Stomach (tissue), 19 donors: Measurements from ENCODE around the gene PAK2. TPM values are rescaled to one million over a fixed set of nuclear protein-coding genes. Genes with fewer than 3 reads are reported as not detected.
A peak's percentile ranks its signal among the peaks of the same experiment; 100 is the strongest.

ENCODE experiments used
- DNase-seq, 2 donors: peaks; one replicate each; pipeline versions ENCODE4 v3.0.0 to v3.0.0-alpha.2; 2013 to 2019
- H3K27ac ChIP-seq, 5 donors: fragments of 200-600 bp in 4 of 5; sonication (generic) in 4 of 5; one replicate each; pipeline ENCODE4 v1.5.1; 2013 to 2019; ENCODE audit warnings: mild to moderate bottlenecking in 1 of 5, moderate library complexity in 1 of 5
- H3K27me3 ChIP-seq, 3 donors: fragments of 200-600 bp; sonication (generic); one replicate each; pipeline ENCODE4 v1.5.1; 2017 to 2019; ENCODE audit warnings: mixed run types in 1 of 3
- H3K36me3 ChIP-seq, 4 donors: fragments of 200-600 bp; sonication (generic); 1 replicate in 3 of 4; 2 replicates in 1 of 4; pipeline ENCODE4 v1.5.1; 2016 to 2019
- H3K4me1 ChIP-seq, 4 donors: fragments of 200-600 bp; sonication (generic); one replicate each; pipeline ENCODE4 v1.5.1; 2016 to 2019
- H3K4me3 ChIP-seq, 4 donors: fragments of 200-600 bp; sonication (generic) in 3 of 4; one replicate each; pipeline ENCODE4 v1.5.1; 2016 to 2019; ENCODE audit warnings: mild to moderate bottlenecking in 1 of 4
- H3K9me3 ChIP-seq, 4 donors: fragments of 200-600 bp; sonication (generic); one replicate each; pipeline ENCODE4 v1.5.1; 2016 to 2019
- EP300 ChIP-seq: sonication (generic); formaldehyde crosslinking; IDR thresholded peaks from one replicate; pipeline ENCODE4 v1.6.1; 2017; ENCODE audit warnings: antibody characterized with exemption
- POLR2A ChIP-seq, 4 donors: fragments of 450-650 bp; IDR thresholded peaks; one replicate each; pipeline ENCODE4 v1.6.1; 2016; ENCODE audit warnings: antibody characterized with exemption in 4 of 4, control low read depth in 2 of 4, mild to moderate bottlenecking in 1 of 4, moderate library complexity in 1 of 4
- POLR2AphosphoS5 ChIP-seq, 3 donors: sonication (generic); formaldehyde crosslinking; IDR thresholded peaks; one replicate each; pipeline ENCODE4 v1.6.1; 2016; ENCODE audit warnings: antibody characterized with exemption in 3 of 3
- WGBS, 5 donors: extraction: QIAGEN DNeasy Blood & Tissue Kit in 3 of 5; methylation state at CpG; one replicate each; pipeline versions ENCODE4 v1.1.5 to v1.1.7; 2013 to 2018; 5-methylcytosine and 5-hydroxymethylcytosine counted together
- intact Hi-C: fragments of 100-400 bp; cut with DNase I; formaldehyde crosslinking; loops from one replicate; pipeline ENCODE4 v1.15.1; 2023; ENCODE audit warnings: low total_unique reads
- long read RNA-seq, 10 donors: transcript quantifications; one replicate each; lab custom pipeline, GENCODE V29; 2026
- polyA plus RNA-seq, 3 donors: library from polyadenylated mRNA; stranded (reverse); fragments of 200-250 nt; gene quantifications; one replicate each; pipeline ENCODE4 v1.2.3, GENCODE V29; 2013
- total RNA-seq, 5 donors: library from RNA; depleted of rRNA; stranded (reverse); fragments of >200 nt; gene quantifications; one replicate each; pipeline versions ENCODE4 v1.1.0 to v1.2.3, GENCODE V29; 2014 to 2016
- TF ChIP-seq, protein P1 (sequence below), 7 experiments: fragments of 450-650 bp in 4 of 7; fragments of 200-600 bp in 3 of 7; sonication (generic) in 3 of 7; IDR thresholded peaks; one replicate each; pipeline ENCODE4 v1.5.1; 2016 to 2019; ENCODE audit warnings: antibody characterized with exemption in 7 of 7, control low read depth in 2 of 7, mild to moderate bottlenecking in 1 of 7
- donor health status: healthy with polysubstance abuse.
- donor health status: Bipolar disorder and iron deficiency.
- donor health status: healthy.

PAK2 gene
- total RNA-seq: 10 to 100 TPM; 11.1 to 88.7 (median 42.4) TPM
- polyA plus RNA-seq: 10 to 100 TPM; 13.5 to 17.6 (median 16.1) TPM
- long read RNA-seq, donor 1, full-length matches to known transcripts: 2 of 9 reads
- long read RNA-seq, donor 1, partial matches to known transcripts: 7 of 9 reads
- long read RNA-seq, donor 1, other reads (novel, unspliced or antisense): 0 of 9 reads
- long read RNA-seq, donor 2, full-length matches to known transcripts: 5 of 5 reads
- long read RNA-seq, donor 2, partial matches to known transcripts: 0 of 5 reads
- long read RNA-seq, donor 2, other reads (novel, unspliced or antisense): 0 of 5 reads
- long read RNA-seq, donor 3, full-length matches to known transcripts: 5 of 5 reads
- long read RNA-seq, donor 3, partial matches to known transcripts: 0 of 5 reads
- long read RNA-seq, donor 3, other reads (novel, unspliced or antisense): 0 of 5 reads
- long read RNA-seq, donor 4: 0 reads
- long read RNA-seq, donor 5, full-length matches to known transcripts: 6 of 24 reads
- long read RNA-seq, donor 5, partial matches to known transcripts: 18 of 24 reads
- long read RNA-seq, donor 5, other reads (novel, unspliced or antisense): 0 of 24 reads
- long read RNA-seq, donor 6: 0 reads
- long read RNA-seq, donor 7, full-length matches to known transcripts: 8 of 15 reads
- long read RNA-seq, donor 7, partial matches to known transcripts: 7 of 15 reads
- long read RNA-seq, donor 7, other reads (novel, unspliced or antisense): 0 of 15 reads
- long read RNA-seq, donor 8, full-length matches to known transcripts: 3 of 3 reads
- long read RNA-seq, donor 8, partial matches to known transcripts: 0 of 3 reads
- long read RNA-seq, donor 8, other reads (novel, unspliced or antisense): 0 of 3 reads
- long read RNA-seq, donor 9, full-length matches to known transcripts: 6 of 6 reads
- long read RNA-seq, donor 9, partial matches to known transcripts: 0 of 6 reads
- long read RNA-seq, donor 9, other reads (novel, unspliced or antisense): 0 of 6 reads
- long read RNA-seq, donor 10, full-length matches to known transcripts: 1 of 1 reads
- long read RNA-seq, donor 10, partial matches to known transcripts: 0 of 1 reads
- long read RNA-seq, donor 10, other reads (novel, unspliced or antisense): 0 of 1 reads

DNA sequence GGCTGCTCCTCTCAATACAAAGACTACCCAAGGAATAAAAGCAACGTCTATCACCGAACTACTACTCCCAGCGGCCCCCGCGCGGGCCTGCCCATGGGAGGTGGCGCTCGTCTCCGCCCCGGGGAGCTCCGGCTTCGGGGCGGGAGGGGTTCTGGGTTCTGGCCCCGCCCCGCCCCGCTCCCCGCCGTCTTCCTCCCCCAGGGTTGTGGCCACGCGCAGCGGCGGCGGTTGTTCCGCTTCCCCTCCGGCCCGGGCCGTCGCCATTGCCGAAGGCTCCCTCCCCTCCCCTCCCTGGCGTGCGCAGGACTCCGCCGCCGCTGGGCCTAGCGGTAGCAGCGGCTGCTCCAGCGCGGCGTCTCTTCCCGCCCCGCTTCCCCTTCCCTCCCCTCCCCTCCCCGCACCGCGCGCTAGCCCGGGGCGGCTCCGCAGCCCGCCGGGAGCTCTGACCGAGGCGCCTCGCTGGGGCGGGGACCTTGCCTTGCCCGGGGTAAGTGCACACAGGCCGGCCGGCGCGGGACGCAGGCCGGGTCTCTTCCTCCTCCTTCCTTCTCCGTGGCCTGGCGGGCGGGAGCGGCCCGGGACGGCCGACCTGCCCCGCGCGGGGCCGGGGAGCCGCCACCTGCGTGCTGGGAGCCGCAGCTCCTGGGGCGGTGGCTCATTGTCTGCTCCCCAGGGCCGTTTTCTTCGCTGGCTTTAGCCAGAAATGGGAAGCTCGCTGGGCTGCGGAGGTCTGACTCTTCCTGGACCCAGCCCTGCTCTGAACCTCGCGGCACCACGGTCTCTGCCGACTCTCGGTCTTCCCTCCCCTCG lies at the start of gene PAK2:
TSS of gene PAK2 (plus strand) at position 187 of the 810 bp plus-strand sequence. CDS start 42,790 bp downstream, outside the sequence.
- peak; percentile 94 to 96 for DNase-seq
- no peaks in the 10 kb centered on the region for H3K27me3 ChIP-seq
- no peaks in the 10 kb centered on the region for H3K9me3 ChIP-seq
- no peaks in the 10 kb centered on the region for H3K36me3 ChIP-seq
- H3K27ac ChIP-seq: peak within 1 kb of the TSS; percentile 91 to 99 (median 98)
- H3K4me1 ChIP-seq: peaks cover 11 to 44% (median 30%) of the 10 kb centered on the region in 4 donors
- TF ChIP-seq, protein P1, sequence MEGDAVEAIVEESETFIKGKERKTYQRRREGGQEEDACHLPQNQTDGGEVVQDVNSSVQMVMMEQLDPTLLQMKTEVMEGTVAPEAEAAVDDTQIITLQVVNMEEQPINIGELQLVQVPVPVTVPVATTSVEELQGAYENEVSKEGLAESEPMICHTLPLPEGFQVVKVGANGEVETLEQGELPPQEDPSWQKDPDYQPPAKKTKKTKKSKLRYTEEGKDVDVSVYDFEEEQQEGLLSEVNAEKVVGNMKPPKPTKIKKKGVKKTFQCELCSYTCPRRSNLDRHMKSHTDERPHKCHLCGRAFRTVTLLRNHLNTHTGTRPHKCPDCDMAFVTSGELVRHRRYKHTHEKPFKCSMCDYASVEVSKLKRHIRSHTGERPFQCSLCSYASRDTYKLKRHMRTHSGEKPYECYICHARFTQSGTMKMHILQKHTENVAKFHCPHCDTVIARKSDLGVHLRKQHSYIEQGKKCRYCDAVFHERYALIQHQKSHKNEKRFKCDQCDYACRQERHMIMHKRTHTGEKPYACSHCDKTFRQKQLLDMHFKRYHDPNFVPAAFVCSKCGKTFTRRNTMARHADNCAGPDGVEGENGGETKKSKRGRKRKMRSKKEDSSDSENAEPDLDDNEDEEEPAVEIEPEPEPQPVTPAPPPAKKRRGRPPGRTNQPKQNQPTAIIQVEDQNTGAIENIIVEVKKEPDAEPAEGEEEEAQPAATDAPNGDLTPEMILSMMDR (IDR thresholded peaks at IDR 0.05): peak in 2 of 7 experiments; percentile 7 to 31
- TF ChIP-seq POLR2AphosphoS5 (IDR thresholded peaks at IDR 0.05) (peak; percentile 59 to 93 (median 90)), POLR2A (IDR thresholded peaks at IDR 0.05) (no peak)
- H3K4me3 ChIP-seq: peak within 1 kb of the TSS; percentile 88 to 98 (median 92)
- WGBS, 5 donors: 0 to 2% (median 1%) methylated on average over 15 to 86 of the region's 86 CpGs
- intact Hi-C loops: no loop called here

DNA sequence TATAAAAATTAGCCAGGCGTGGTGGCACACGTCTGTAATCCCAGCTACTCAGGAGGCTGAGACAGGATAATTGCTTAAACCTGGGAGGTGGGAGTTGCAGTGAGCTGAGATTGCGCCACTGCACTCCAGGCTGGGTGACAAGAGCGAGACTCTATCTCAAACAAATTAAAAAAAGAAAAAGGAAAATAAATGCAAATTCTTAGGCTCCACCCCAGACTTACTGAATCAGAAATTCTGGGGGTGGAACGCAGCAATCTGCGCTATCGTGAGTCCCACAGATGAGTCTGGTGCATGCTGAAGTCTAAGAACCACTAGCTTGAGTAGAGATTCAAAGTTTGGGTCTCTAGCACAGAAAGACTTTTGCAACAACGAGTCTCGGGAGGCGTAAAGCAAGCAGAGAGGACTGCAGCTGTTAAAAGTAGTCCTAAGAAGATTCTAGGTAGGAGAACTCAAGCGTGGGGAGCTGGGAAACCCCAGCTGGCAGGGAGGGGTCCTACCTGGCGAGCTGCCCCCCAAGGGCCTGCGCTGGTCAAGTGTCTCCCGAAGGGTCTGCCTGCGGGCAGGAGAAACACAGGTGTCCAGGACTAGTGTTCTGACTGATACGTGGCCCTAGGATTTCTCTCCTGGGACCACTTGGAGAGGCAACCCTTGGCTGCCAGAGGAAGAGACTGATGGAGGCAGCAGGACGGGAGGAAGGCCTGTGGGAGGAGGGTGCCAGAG lies 49.6 kb upstream of the PAK2 start:
- Histone ChIP-seq H3K27ac (no peak overlapping the region), H3K4me1 (peaks cover 0 to 12% (median 1%) of the 10 kb centered on the region in 4 donors), H3K9me3 (no peaks in the 10 kb centered on the region), H3K27me3 (no peaks in the 10 kb centered on the region), H3K4me3 (no peak overlapping the region), H3K36me3 (no peaks in the 10 kb centered on the region)
- intact Hi-C loops: loop anchor here (5.0 to 10.0 kb wide), 2 partner anchors 83 to 435 kb away; no protein-coding TSS in a partner anchor
- WGBS, 5 donors: 82 to 93% (median 87%) methylated on average over 17 of the region's 17 CpGs
- TF ChIP-seq, protein P1 (IDR thresholded peaks at IDR 0.05): no peak
- TF ChIP-seq POLR2A (IDR thresholded peaks at IDR 0.05): no peak
- TF ChIP-seq EP300: no peak
- no peak for DNase-seq

DNA sequence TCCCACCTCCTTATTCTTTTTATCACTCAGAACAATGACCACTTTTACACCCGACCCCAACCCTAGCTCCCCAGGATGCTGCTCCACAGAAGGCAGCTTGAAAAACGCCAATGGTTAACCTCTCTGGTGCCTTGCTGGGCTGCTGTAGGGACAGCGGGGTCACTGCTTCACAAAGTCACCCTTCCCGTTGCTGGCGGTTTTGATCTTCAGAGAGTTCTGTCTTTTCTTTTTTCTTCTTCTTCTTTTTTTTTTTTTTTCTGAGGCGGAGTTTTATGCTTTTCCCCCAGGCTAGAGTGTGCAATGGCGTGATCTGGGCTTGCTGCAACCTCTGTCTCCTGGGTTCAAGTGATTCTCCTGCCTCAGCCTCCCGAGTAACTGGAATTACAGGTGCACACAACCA lies 48.3 kb upstream of the PAK2 start:
- intact Hi-C loops: no loop called here
- no peak for DNase-seq
- Histone ChIP-seq H3K27me3 (no peaks in the 10 kb centered on the region), H3K4me3 (no peak overlapping the region), H3K9me3 (no peaks in the 10 kb centered on the region), H3K36me3 (no peaks in the 10 kb centered on the region), H3K27ac (no peak overlapping the region), H3K4me1 (peaks cover 0 to 11% (median 0%) of the 10 kb centered on the region in 4 donors)
- TF ChIP-seq POLR2AphosphoS5 (IDR thresholded peaks at IDR 0.05): no peak
- no peak for TF ChIP-seq POLR2A (IDR thresholded peaks at IDR 0.05)
- no peak for TF ChIP-seq EP300
- TF ChIP-seq, protein P1 (IDR thresholded peaks at IDR 0.05): no peak
- 64 to 77% (median 70%) methylated on average over 8 of the region's 8 CpGs for WGBS, 5 donors
